H1 (cell line): ENCODE data around the gene THUMPD2. TPM values are rescaled to one million over a fixed set of nuclear protein-coding genes. Genes with fewer than 3 reads are reported as not detected.

Experiments
- BRCA1 ChIP-seq: IDR thresholded peaks from 2 replicates; pipeline ENCODE4 v1.6.1; 2012; ENCODE audit warnings: low read depth, low read length, improper control_type of control experiment
- E2F6 ChIP-seq: IDR thresholded peaks from 2 replicates; pipeline ENCODE4 v1.6.1; 2012; ENCODE audit warnings: inconsistent platforms
- EP300 ChIP-seq, 2 experiments: IDR thresholded peaks; 1 replicate in 1 of 2; 2 replicates in 1 of 2; pipeline ENCODE4 v1.6.1; 2011 to 2012; ENCODE audit warnings: low read depth in 2 of 2, low read length in 2 of 2, mild to moderate bottlenecking in 2 of 2, borderline replicate concordance in 1 of 2, inconsistent platforms in 1 of 2, moderate library complexity in 1 of 2
- polyA plus RNA-seq, 7 experiments: library from polyadenylated mRNA; depleted of rRNA in 3 of 7; stranded (reverse) in 5 of 7; unstranded in 2 of 7; fragments of >200 nt in 5 of 7; fragments of 200-250 nt in 2 of 7; gene quantifications; 1 replicate in 5 of 7; 2 replicates in 1 of 7; 4 replicates in 1 of 7; pipeline versions ENCODE4 v1.2.1 to v1.2.3, GENCODE V29; 2011 to 2013; ENCODE audit warnings: missing spikeins in 2 of 7, mixed read lengths in 2 of 7
- total RNA-seq: library from RNA; stranded (reverse); fragmentation: NEBNext Ultra II Directional; extraction: Animal tissue kit (Norgen Biotek cat#: 25700); gene quantifications from 2 replicates; pipeline ENCODE4 v1.2.1, GENCODE V29; 2021

THUMPD2 gene
- total and polyA plus RNA-seq, 2 of the 8 experiments (the other 6 are each of a cell fraction or from before 2014, with no cell fraction given) = 8.6 to 17.0 TPM

GRCh38 chr2:39718483-39718882 is 60.6 kb downstream of the THUMPD2 start (continued):
- TF ChIP-seq BRCA1 (no peak), E2F6 (no peak), EP300 (IDR thresholded peaks at IDR 0.05; ENCODE audit: borderline replicate concordance in 1 of 2, low read depth in 2 of 2, low read length in 2 of 2) (no peak)
